WTC11 (cell line): Measurements from ENCODE around the gene STX5. TPM values are rescaled to one million over a fixed set of nuclear protein-coding genes. Genes with fewer than 3 reads are reported as not detected.

ENCODE experiments used
- ATAC-seq: fragments of 200-7000 bp; cut with Tn5 transposase; 2 replicates; pipeline ENCODE4 v1.10.0; 2021; ENCODE audit warnings: mild to moderate bottlenecking, moderate library complexity
- CTCF ChIA-PET: fragments of 300-600 bp; sonication (Branson Sonifier 250); formaldehyde crosslinking; loops from one replicate; lab custom pipeline; 2021; ENCODE audit warnings: antibody characterized with exemption; lab: Charles Lee
- POLR2A ChIA-PET: fragments of 350-600 bp; sonication (Branson Sonifier 250); formaldehyde crosslinking; loops from one replicate; lab custom pipeline; 2021; ENCODE audit warnings: antibody characterized with exemption; lab: Charles Lee
- DNase-seq: peaks from one replicate; pipeline ENCODE4 v3.0.0; 2021; ENCODE audit warnings: low spot score
- H3K27ac Mint-ChIP-seq: 2 replicates; pipeline ENCODE4 v1.8.0; 2021; ENCODE audit warnings: mixed read lengths
- H3K27me3 Mint-ChIP-seq: 2 replicates; pipeline ENCODE4 v1.8.0; 2021; ENCODE audit warnings: low read depth, mild to moderate bottlenecking, moderate library complexity, mixed read lengths
- H3K36me3 Mint-ChIP-seq: 2 replicates; pipeline ENCODE4 v1.8.0; 2021; ENCODE audit warnings: mixed read lengths
- H3K4me1 Mint-ChIP-seq: 2 replicates; pipeline ENCODE4 v1.8.0; 2022; ENCODE audit warnings: mixed read lengths
- H3K4me3 Mint-ChIP-seq: 2 replicates; pipeline ENCODE4 v1.8.0; 2021; ENCODE audit warnings: mild to moderate bottlenecking, moderate library complexity, mixed read lengths
- H3K9me3 Mint-ChIP-seq: 2 replicates; pipeline ENCODE4 v1.8.0; 2021; ENCODE audit warnings: mixed read lengths
- CREM ChIP-seq: sonication (generic); formaldehyde crosslinking; IDR thresholded peaks from 2 replicates; pipeline ENCODE4 v1.8.1; 2022; ENCODE audit warnings: mild to moderate bottlenecking, missing genetic modification reagents, moderate library complexity
- ELF4 ChIP-seq: sonication (generic); formaldehyde crosslinking; IDR thresholded peaks from 2 replicates; pipeline ENCODE4 v1.8.1; 2022; ENCODE audit warnings: low read depth, mild to moderate bottlenecking, moderate library complexity, missing genetic modification reagents
- EMX1 ChIP-seq: fragments of 250-450 bp; sonication (Bioruptor Pico); IDR thresholded peaks from 2 replicates; pipeline ENCODE4 v1.8.0; 2021; ENCODE audit warnings: mild to moderate bottlenecking
- IRF2 ChIP-seq: sonication (generic); formaldehyde crosslinking; IDR thresholded peaks from 2 replicates; pipeline ENCODE4 v1.8.0; 2022; ENCODE audit warnings: low read depth, missing genetic modification reagents, borderline replicate concordance
- MXD4 ChIP-seq: fragments of 250-450 bp; sonication (Bioruptor Pico); IDR thresholded peaks from 2 replicates; pipeline ENCODE4 v1.8.0; 2021; ENCODE audit warnings: mild to moderate bottlenecking, moderate library complexity, borderline replicate concordance
- MYBL2 ChIP-seq: sonication (generic); formaldehyde crosslinking; IDR thresholded peaks from 2 replicates; pipeline ENCODE4 v1.8.1; 2023; ENCODE audit warnings: mild to moderate bottlenecking, moderate library complexity, missing genetic modification reagents
- NFATC4 ChIP-seq: fragments of 250-450 bp; sonication (Bioruptor Pico); IDR thresholded peaks from 2 replicates; pipeline ENCODE4 v1.9.0; 2021; ENCODE audit warnings: mild to moderate bottlenecking
- NFE2L1 ChIP-seq: sonication (generic); formaldehyde crosslinking; IDR thresholded peaks from 2 replicates; pipeline ENCODE4 v1.8.1; 2023; ENCODE audit warnings: missing genetic modification reagents
- NR2C2 ChIP-seq: sonication (generic); formaldehyde crosslinking; IDR thresholded peaks from 2 replicates; pipeline ENCODE4 v1.8.0; 2022; ENCODE audit warnings: mild to moderate bottlenecking, missing genetic modification reagents
- PRRX2 ChIP-seq: fragments of 250-450 bp; sonication (Bioruptor Pico); IDR thresholded peaks from 2 replicates; pipeline ENCODE4 v1.8.0; 2021; ENCODE audit warnings: mild to moderate bottlenecking
- TP53 ChIP-seq: sonication (generic); formaldehyde crosslinking; IDR thresholded peaks from 2 replicates; pipeline ENCODE4 v1.8.1; 2023; ENCODE audit warnings: mild to moderate bottlenecking, missing genetic modification reagents
- ZNF121 ChIP-seq: sonication (generic); formaldehyde crosslinking; IDR thresholded peaks from 2 replicates; pipeline ENCODE4 v1.8.0; 2023; ENCODE audit warnings: missing genetic modification reagents
- ZNF317 ChIP-seq: sonication (generic); formaldehyde crosslinking; IDR thresholded peaks from 2 replicates; pipeline ENCODE4 v1.8.1; 2023; ENCODE audit warnings: low read depth, mild to moderate bottlenecking, moderate library complexity, missing genetic modification reagents, borderline replicate concordance
- ZNF396 ChIP-seq: fragments of 250-450 bp; sonication (Bioruptor Pico); IDR thresholded peaks from 2 replicates; pipeline ENCODE4 v1.8.0; 2021; ENCODE audit warnings: mild to moderate bottlenecking, moderate library complexity, borderline replicate concordance
- ZNF416 ChIP-seq: fragments of 250-450 bp; sonication (Bioruptor Pico); IDR thresholded peaks from 2 replicates; pipeline ENCODE4 v1.9.0; 2021; ENCODE audit warnings: mild to moderate bottlenecking, inconsistent platforms
- ZNF512 ChIP-seq: sonication (generic); formaldehyde crosslinking; IDR thresholded peaks from 2 replicates; pipeline ENCODE4 v1.8.1; 2022; ENCODE audit warnings: missing genetic modification reagents, borderline replicate concordance
- ZNF671 ChIP-seq: fragments of 250-450 bp; sonication (Bioruptor Pico); IDR thresholded peaks from 2 replicates; pipeline ENCODE4 v1.8.0; 2021; ENCODE audit warnings: mild to moderate bottlenecking
- total RNA-seq: library from RNA; stranded (reverse); gene quantifications from 3 replicates; pipeline ENCODE4 v1.2.3, GENCODE V29; 2021
- TF ChIP-seq, protein P1 (sequence below): sonication (generic); formaldehyde crosslinking; conservative IDR thresholded peaks from 2 replicates; pipeline ENCODE4 v1.8.1; 2022; ENCODE audit warnings: mild to moderate bottlenecking, missing genetic modification reagents
- TF ChIP-seq, protein P2 (sequence below): sonication (generic); formaldehyde crosslinking; IDR thresholded peaks from 2 replicates; pipeline ENCODE4 v1.8.0; 2022; ENCODE audit warnings: mild to moderate bottlenecking, missing genetic modification reagents
- TF ChIP-seq, protein P3 (sequence below): fragments of 250-450 bp; sonication (Bioruptor Pico); IDR thresholded peaks from 2 replicates; pipeline ENCODE4 v1.9.0; 2021; ENCODE audit warnings: mild to moderate bottlenecking
- TF ChIP-seq, protein P4 (sequence below): sonication (generic); formaldehyde crosslinking; IDR thresholded peaks from 2 replicates; pipeline ENCODE4 v1.8.1; 2023; ENCODE audit warnings: mild to moderate bottlenecking, missing genetic modification reagents, borderline replicate concordance

Gene STX5
- total RNA-seq, 1 experiment from 2014 or later, result 30.2 TPM

DNA sequence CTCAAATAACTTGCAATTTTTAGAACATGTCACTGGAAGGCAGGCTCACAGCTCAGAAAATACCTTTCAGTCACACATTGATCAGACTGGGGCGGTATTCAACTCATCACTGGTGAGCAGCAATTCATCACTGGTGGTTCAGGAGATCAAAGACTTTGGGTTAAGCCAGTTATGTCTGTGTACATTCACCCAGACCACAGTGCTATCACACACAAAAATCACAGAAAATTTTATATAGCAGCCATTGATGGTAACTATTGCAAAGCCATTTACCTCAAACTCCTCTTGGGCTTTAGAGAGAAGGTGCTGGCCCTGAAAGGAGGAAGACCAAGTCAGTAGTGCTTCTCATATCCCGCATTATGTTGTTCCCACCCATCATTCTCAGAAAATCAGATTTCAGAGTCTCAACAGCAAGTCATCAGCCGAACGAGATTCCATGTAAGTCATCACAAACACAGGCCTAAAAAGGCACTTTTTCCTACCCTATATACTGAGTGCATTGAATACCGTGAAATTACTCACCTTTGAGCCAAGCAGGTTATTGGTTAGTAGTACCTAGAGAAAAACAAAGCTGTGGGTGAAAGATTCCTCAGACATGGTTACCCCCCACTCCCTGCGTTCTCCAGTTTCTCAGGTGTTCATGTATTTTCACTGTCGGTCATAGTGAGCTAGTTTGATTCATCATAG, 21.6 kb upstream of the STX5 start:
- ChIA-PET CTCF (interaction anchor here (0.8 kb wide), 1 partner anchor 9 kb away, joined by 3 read pairs; no protein-coding TSS in a partner anchor), POLR2A (interaction anchor here (1.2 to 5.4 kb wide), 4 partner anchors 13 to 67 kb away, joined by 3 to 83 read pairs (median 24); partner anchors contain the start of genes SLC3A2, STX5 and WDR74)

More for the DNA sequence above, 21.6 kb upstream of the STX5 start:
- ATAC-seq (no peak), DNase-seq (no peak)
- Mint-ChIP-seq H3K4me3 (peak overlapping the region; percentile 99), H3K27ac (peak overlapping the region; percentile 95), H3K4me1 (peaks cover 41% of the 10 kb centered on the region), H3K27me3 (0 out of 2 replicates have a peak, but pooled peaks cover 4% of the 10 kb centered on the region), H3K9me3 (no peaks in the 10 kb centered on the region), H3K36me3 (peaks cover 47% of the 10 kb centered on the region)
- TF ChIP-seq, protein P1, sequence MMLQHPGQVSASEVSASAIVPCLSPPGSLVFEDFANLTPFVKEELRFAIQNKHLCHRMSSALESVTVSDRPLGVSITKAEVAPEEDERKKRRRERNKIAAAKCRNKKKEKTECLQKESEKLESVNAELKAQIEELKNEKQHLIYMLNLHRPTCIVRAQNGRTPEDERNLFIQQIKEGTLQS (CRISPR knock-in tag), result no peak
- 0 out of 2 replicates have a peak, but pooled peaks have one; percentile 32 for TF ChIP-seq ZNF512 (CRISPR knock-in tag)
- no peak for TF ChIP-seq IRF2
- no peak for TF ChIP-seq TP53 (CRISPR knock-in tag)
- peak; percentile 64; the same call in 1 of the 2 replicates for TF ChIP-seq EMX1 (CRISPR knock-in tag)
- TF ChIP-seq ZNF121 (CRISPR knock-in tag), result no peak
- TF ChIP-seq ZNF416, result no peak
- TF ChIP-seq ZNF671 (CRISPR knock-in tag), result peak; percentile 65; the same call in 1 of the 2 replicates
- TF ChIP-seq PRRX2 (CRISPR knock-in tag), result no peak
- TF ChIP-seq CREM (CRISPR knock-in tag), result no peak
- TF ChIP-seq NFATC4 (CRISPR knock-in tag), result 0 out of 2 replicates have a peak, but pooled peaks have one; percentile 10
- no peak for TF ChIP-seq NFE2L1 (CRISPR knock-in tag)
- TF ChIP-seq, protein P2, sequence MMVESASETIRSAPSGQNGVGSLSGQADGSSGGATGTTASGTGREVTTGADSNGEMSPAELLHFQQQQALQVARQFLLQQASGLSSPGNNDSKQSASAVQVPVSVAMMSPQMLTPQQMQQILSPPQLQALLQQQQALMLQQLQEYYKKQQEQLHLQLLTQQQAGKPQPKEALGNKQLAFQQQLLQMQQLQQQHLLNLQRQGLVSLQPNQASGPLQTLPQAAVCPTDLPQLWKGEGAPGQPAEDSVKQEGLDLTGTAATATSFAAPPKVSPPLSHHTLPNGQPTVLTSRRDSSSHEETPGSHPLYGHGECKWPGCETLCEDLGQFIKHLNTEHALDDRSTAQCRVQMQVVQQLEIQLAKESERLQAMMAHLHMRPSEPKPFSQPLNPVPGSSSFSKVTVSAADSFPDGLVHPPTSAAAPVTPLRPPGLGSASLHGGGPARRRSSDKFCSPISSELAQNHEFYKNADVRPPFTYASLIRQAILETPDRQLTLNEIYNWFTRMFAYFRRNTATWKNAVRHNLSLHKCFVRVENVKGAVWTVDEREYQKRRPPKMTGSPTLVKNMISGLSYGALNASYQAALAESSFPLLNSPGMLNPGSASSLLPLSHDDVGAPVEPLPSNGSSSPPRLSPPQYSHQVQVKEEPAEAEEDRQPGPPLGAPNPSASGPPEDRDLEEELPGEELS (CRISPR knock-in tag), result no peak
- no peak for TF ChIP-seq NR2C2 (CRISPR knock-in tag)
- no peak for TF ChIP-seq MXD4 (CRISPR knock-in tag)
- TF ChIP-seq ZNF317 (CRISPR knock-in tag), result no peak
- TF ChIP-seq, protein P3, sequence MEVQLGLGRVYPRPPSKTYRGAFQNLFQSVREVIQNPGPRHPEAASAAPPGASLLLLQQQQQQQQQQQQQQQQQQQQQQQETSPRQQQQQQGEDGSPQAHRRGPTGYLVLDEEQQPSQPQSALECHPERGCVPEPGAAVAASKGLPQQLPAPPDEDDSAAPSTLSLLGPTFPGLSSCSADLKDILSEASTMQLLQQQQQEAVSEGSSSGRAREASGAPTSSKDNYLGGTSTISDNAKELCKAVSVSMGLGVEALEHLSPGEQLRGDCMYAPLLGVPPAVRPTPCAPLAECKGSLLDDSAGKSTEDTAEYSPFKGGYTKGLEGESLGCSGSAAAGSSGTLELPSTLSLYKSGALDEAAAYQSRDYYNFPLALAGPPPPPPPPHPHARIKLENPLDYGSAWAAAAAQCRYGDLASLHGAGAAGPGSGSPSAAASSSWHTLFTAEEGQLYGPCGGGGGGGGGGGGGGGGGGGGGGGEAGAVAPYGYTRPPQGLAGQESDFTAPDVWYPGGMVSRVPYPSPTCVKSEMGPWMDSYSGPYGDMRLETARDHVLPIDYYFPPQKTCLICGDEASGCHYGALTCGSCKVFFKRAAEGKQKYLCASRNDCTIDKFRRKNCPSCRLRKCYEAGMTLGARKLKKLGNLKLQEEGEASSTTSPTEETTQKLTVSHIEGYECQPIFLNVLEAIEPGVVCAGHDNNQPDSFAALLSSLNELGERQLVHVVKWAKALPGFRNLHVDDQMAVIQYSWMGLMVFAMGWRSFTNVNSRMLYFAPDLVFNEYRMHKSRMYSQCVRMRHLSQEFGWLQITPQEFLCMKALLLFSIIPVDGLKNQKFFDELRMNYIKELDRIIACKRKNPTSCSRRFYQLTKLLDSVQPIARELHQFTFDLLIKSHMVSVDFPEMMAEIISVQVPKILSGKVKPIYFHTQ (CRISPR knock-in tag), result 0 out of 2 replicates have a peak, but pooled peaks have one; percentile 19
- TF ChIP-seq ZNF396 (CRISPR knock-in tag), result no peak
- TF ChIP-seq, protein P4, sequence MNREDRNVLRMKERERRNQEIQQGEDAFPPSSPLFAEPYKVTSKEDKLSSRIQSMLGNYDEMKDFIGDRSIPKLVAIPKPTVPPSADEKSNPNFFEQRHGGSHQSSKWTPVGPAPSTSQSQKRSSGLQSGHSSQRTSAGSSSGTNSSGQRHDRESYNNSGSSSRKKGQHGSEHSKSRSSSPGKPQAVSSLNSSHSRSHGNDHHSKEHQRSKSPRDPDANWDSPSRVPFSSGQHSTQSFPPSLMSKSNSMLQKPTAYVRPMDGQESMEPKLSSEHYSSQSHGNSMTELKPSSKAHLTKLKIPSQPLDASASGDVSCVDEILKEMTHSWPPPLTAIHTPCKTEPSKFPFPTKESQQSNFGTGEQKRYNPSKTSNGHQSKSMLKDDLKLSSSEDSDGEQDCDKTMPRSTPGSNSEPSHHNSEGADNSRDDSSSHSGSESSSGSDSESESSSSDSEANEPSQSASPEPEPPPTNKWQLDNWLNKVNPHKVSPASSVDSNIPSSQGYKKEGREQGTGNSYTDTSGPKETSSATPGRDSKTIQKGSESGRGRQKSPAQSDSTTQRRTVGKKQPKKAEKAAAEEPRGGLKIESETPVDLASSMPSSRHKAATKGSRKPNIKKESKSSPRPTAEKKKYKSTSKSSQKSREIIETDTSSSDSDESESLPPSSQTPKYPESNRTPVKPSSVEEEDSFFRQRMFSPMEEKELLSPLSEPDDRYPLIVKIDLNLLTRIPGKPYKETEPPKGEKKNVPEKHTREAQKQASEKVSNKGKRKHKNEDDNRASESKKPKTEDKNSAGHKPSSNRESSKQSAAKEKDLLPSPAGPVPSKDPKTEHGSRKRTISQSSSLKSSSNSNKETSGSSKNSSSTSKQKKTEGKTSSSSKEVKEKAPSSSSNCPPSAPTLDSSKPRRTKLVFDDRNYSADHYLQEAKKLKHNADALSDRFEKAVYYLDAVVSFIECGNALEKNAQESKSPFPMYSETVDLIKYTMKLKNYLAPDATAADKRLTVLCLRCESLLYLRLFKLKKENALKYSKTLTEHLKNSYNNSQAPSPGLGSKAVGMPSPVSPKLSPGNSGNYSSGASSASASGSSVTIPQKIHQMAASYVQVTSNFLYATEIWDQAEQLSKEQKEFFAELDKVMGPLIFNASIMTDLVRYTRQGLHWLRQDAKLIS (CRISPR knock-in tag), result no peak
- no peak for TF ChIP-seq MYBL2 (CRISPR knock-in tag)
- TF ChIP-seq ELF4 (CRISPR knock-in tag), result no peak
